GM12865 (cell line): Measurements from ENCODE around the gene TTLL9.
A peak's percentile ranks its signal among the peaks of the same experiment; 100 is the strongest.

Experiments
- DNase-seq: peaks from one replicate; pipeline ENCODE4 v3.0.0; 2010; ENCODE audit warnings: low read depth
- H3K4me3 ChIP-seq: 2 replicates; pipeline ENCODE4 v1.5.1; 2011; ENCODE audit warnings: mild to moderate bottlenecking, low read depth, low read length, control low read depth
- TF ChIP-seq, protein P1 (sequence below): IDR thresholded peaks from 2 replicates; pipeline ENCODE4 v1.5.1; 2011; ENCODE audit warnings: low read length, control low read depth, low read depth, inconsistent platforms; ENCODE audit not compliant: insufficient read depth; ENCODE audit errors: missing control alignments

TTLL9 gene

DNA sequence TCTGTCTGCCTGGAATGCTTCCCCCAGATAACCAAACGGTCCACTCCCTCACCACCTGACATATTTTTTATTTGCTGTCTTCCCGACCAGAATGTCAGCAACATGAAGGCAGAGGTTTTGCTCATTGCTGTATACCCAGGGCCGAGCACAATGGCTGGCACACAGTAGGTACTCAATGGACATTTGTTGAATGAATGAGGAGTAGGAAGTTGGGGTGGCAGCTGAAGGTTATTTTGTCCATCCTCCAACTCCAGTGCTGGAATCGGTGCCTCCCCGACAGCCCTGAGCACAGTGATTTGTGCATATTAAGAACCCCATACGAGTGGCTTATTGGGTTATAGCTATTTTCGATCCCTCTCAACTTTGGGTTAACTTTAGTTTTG is 10.4 kb upstream of the TTLL9 start:
- H3K4me3 ChIP-seq = no peak overlapping the region
- TF ChIP-seq, protein P1, sequence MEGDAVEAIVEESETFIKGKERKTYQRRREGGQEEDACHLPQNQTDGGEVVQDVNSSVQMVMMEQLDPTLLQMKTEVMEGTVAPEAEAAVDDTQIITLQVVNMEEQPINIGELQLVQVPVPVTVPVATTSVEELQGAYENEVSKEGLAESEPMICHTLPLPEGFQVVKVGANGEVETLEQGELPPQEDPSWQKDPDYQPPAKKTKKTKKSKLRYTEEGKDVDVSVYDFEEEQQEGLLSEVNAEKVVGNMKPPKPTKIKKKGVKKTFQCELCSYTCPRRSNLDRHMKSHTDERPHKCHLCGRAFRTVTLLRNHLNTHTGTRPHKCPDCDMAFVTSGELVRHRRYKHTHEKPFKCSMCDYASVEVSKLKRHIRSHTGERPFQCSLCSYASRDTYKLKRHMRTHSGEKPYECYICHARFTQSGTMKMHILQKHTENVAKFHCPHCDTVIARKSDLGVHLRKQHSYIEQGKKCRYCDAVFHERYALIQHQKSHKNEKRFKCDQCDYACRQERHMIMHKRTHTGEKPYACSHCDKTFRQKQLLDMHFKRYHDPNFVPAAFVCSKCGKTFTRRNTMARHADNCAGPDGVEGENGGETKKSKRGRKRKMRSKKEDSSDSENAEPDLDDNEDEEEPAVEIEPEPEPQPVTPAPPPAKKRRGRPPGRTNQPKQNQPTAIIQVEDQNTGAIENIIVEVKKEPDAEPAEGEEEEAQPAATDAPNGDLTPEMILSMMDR = no peak
- DNase-seq = no peak

DNA sequence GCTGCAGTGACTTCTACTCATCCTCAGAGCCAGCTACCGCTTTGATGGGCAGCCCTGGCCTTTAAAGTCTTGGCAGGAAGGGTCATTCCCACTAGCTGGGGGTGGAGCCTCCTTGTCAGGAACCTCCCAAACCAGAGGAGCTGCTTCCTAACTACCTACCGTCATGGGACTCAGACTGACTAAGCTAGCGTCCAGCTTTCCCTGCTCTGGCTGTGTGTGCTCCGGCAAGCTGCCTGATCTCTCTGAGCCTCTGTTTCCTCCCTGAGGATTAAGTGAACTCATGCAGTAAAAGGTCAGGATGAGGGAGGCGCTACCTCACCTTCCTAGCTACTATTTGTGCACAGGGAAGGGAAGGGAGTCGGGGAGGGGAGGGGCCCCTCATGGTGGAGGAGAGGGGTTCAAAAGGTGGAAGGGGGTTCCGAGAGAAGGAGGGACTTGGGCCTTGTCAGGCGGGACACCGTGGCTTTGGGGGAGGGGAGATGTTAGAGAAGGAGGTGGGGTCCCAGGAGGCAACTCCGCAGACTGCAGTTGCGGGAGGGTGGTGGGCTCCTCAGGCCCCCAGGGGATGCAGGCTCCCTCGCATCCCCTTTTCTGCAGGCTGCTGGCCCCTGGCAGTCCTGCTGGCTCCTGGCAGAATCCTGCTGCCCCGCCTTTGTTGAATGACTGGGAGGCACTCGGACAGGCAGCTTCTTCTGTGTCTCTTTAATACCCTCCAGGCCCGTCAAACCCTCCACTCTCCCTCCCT is 9.9 kb upstream of the TTLL9 start:
- H3K4me3 ChIP-seq = peak overlapping the region; percentile 39; the same call in 1 of the 2 replicates
- TF ChIP-seq, protein P1 = no peak
- DNase-seq = no peak

DNA sequence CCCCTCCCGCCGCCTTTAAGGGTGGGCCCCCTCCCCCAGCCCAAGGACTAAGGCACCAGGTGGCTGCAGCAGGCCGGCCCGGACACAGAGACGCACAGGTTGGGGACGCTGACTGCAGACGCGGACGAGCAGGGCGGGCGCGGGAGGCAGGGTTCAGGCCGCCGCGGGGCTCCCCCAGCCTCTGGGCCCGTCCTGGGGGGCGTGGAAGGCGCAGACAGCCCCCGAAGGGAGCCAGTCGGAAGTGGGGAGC is 9.4 kb upstream of the TTLL9 start:
- no peak for DNase-seq
- TF ChIP-seq, protein P1 = no peak
- peak overlapping the region; percentile 39 for H3K4me3 ChIP-seq

DNA sequence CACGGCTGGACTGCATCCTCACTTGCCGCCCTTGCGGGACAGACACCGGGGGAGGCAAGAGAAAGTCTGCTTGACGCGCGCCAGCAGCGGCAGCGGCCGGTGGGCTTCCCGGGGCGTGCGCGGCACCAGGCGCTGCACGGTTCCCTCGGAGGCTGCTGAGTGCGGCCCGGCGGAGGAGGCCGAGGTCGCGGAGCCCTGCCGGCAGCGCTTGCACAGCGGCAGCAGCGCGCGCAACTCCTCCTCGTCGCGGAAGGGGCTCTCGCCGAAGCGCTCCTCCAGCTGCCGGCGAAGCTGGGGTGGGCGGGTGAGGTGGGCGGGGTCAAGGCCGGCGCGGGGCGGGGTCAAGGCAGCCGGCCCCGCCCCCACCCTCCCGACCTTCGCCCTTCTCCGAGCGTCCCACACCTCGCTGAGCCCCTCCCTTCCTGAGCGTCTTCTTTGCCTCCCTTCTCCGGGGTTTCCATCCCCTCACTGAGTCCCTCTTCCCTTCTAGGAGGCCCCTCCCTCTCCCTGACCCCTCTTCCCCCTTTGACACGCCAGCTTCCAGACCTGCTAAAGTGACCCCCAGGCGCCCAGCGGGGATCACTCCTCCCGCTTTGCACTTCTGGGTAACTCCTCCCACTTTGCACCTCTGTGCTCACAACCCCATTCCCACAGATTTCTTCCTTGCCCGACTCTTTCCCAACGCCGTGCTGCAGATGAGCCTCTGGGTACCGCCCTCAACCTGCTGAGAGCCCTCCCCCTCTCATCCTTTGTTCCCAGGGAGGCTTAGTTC is 8.9 kb upstream of the TTLL9 start:
- peak; percentile 86 for DNase-seq
- TF ChIP-seq, protein P1 = no peak
- H3K4me3 ChIP-seq = peak overlapping the region; percentile 39

DNA sequence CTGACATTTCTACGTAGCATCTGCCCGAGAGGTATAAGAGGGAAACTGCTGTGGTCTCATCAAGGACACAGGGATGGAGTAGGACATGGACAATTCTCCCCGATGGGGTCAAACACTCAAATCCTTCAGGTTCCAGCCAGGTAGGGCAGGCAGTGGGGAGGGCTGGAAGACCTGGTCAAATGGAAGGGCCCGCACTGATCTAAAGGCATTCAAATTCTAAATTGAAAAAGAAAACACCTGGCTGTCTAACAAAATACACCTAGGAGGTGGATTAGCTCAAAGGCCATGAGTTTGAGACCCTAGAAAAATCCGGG is 8.3 kb upstream of the TTLL9 start:
- H3K4me3 ChIP-seq = no peak overlapping the region
- TF ChIP-seq, protein P1 = no peak
- no peak for DNase-seq

DNA sequence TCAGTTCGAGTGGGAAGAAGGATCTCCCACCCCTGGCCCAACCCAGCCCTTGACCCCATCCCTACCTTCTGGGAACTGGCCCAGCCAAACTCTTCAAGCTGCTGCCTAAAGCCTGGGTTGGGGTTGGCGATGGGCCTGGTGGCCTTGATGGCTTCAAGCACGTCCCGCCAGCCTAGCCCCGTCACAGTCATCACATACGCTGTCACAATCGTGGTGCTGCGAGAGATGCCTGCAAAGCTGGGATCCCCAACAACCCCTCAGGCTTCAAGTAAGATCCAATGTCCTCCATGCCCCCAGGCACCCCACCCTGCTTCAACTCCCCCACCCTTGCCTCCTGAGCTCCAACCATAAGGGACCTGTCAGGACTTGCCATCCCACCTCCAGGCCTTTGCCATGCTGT is 7.9 kb upstream of the TTLL9 start:
- no peak overlapping the region for H3K4me3 ChIP-seq
- TF ChIP-seq, protein P1 = no peak
- no peak for DNase-seq

DNA sequence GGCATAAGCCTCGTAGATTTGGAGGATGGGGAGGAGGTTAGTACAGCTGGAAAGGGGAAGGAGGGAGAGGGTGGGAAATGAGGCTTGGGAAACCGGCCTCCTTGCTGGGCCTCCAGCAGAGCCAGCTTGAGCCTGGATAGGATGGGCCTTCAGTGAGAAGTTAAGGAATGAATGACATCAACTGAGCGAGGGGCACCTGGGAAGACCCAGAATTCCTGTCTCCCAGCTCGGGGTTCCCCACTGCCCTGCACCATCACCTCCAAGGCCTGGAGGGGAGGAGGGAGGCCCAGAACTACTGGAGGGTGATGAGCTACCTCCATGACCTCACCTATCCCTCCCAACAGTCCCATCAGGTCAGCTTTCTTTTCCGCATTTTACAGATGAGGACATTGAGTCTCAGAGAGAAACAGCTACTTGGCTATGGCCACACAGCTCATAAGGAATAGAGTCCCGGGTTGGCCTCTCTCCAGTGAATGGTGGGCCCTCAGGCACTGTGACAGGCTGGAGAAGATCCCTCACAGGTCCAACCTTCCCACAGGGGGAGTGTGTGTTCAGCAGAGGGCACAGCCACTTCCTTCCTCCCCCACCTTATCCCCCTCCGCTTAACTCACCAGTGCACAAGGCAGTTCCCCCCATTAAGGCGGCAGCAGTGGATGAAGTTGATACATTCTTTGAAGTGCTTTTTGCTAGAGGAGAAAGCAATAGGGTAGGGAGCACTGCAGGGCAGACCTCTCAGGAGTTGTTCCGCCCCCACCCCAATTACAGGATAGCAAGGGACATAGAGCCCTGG is 6.9 kb upstream of the TTLL9 start:
- no peak for DNase-seq
- no peak overlapping the region for H3K4me3 ChIP-seq
- TF ChIP-seq, protein P1 = no peak
